ENCODE data around the gene RAB8B. TPM values are rescaled to one million over a fixed set of nuclear protein-coding genes. Genes with fewer than 3 reads are reported as not detected.

RAB8B gene
- total and polyA plus RNA-seq, 4 donors, result 3.8 to 26.5 (median 7.6) TPM

- Histone ChIP-seq H3K36me3 (ENCODE audit: control insufficient read depth in 4 of 4, insufficient read depth in 3 of 4, low read depth in 1 of 4, low read length in 3 of 4) (no peaks in the 10 kb centered on the region), H3K27me3 (ENCODE audit: control insufficient read depth in 4 of 4, insufficient read depth in 4 of 4, low read length in 3 of 4) (no peaks in the 10 kb centered on the region), H3K27ac (ENCODE audit: low read depth in 1 of 2, low read length in 2 of 2) (no peak overlapping the region), H3K9me3 (ENCODE audit: control insufficient read depth in 4 of 4, low read length in 3 of 4) (no peaks in the 10 kb centered on the region), H3K9ac (ENCODE audit: low read depth in 1 of 2, low read length in 2 of 2) (no peak overlapping the region), H3K4me3 (ENCODE audit: low read depth in 1 of 3, low read length in 3 of 3) (no peak overlapping the region), H3K4me1 (ENCODE audit: control insufficient read depth in 4 of 4, insufficient read depth in 4 of 4, low read length in 3 of 4) (peaks cover 0 to 4% (median 0%) of the 10 kb centered on the region in 4 donors)
- no peak for DNase-seq (ENCODE audit: low spot score)
- TF ChIP-seq REST (IDR thresholded peaks at IDR 0.05) (no peak), EGR1 (IDR thresholded peaks at IDR 0.05; ENCODE audit: low read depth in 2 of 2) (no peak), TAF1 (conservative IDR thresholded peaks at IDR 0.05) (no peak), FOXA1 (IDR thresholded peaks at IDR 0.05) (no peak), MAX (IDR thresholded peaks at IDR 0.05) (no peak), CTCF (IDR thresholded peaks at IDR 0.05; ENCODE audit: low read depth, low read length, missing input control) (no peak), ATF3 (IDR thresholded peaks at IDR 0.05) (no peak), YY1 (IDR thresholded peaks at IDR 0.05) (no peak), RXRA (IDR thresholded peaks at IDR 0.05) (no peak), FOXA2 (IDR thresholded peaks at IDR 0.05) (no peak), NR2F2 (IDR thresholded peaks at IDR 0.05) (no peak), HNF4A (conservative IDR thresholded peaks at IDR 0.05) (no peak), SP1 (IDR thresholded peaks at IDR 0.05) (no peak), GABPA (IDR thresholded peaks at IDR 0.05 in 1 of 2, conservative IDR thresholded peaks at IDR 0.05 in 1 of 2) (no peak), JUND (IDR thresholded peaks at IDR 0.05) (no peak), HNF4G (IDR thresholded peaks at IDR 0.05) (no peak), RAD21 (IDR thresholded peaks at IDR 0.05) (no peak), ZBTB33 (IDR thresholded peaks at IDR 0.05) (no peak)
- 75% methylated on average over 2 of the region's 2 CpGs for WGBS
Observed at GRCh38 chr15:63314409-63314808, 125.0 kb downstream of the RAB8B start.

Other genes starting within 250 kb of the RAB8B start
- gene TPM1, start 146.9 kb upstream of the RAB8B start, total RNA-seq, result 100 to 1,000 TPM in 1 of 2 donors, 10 to 100 TPM in 1; 64.7 to 101 TPM
- 10 to 100 TPM; 69.6 to 73.3 TPM for gene TPM1, start 146.9 kb upstream of the RAB8B start, polyA plus RNA-seq
- gene LACTB, start 67.7 kb upstream of the RAB8B start, total RNA-seq, result 10 to 100 TPM; 13.2 to 19.7 TPM
- gene LACTB, start 67.7 kb upstream of the RAB8B start, polyA plus RNA-seq, result 10 to 100 TPM; 18.5 to 25.3 TPM
- gene RPS27L, start 32.1 kb upstream of the RAB8B start, total RNA-seq, result 10 to 100 TPM in 1 of 2 donors, 1 to 10 TPM in 1; 9.8 to 41.1 TPM
- 100 to 1,000 TPM in 1 of 2 donors, 10 to 100 TPM in 1; 40.3 to 184 TPM for gene RPS27L, start 32.1 kb upstream of the RAB8B start, polyA plus RNA-seq
- 10 to 100 TPM in 1 of 2 donors, 1 to 10 TPM in 1; 2.5 to 10.6 TPM for gene APH1B, start 88.0 kb downstream of the RAB8B start, total RNA-seq
- gene APH1B, start 88.0 kb downstream of the RAB8B start, polyA plus RNA-seq, result 1 to 10 TPM; 2.0 to 6.7 TPM
- gene CA12, start 192.2 kb downstream of the RAB8B start, total RNA-seq, result 1 to 10 TPM in 1 of 2 donors, under 1 TPM in 1; 0.08 to 2.9 TPM
- 1 to 10 TPM in 1 of 2 donors, under 1 TPM in 1; 0.07 to 5.1 TPM for gene CA12, start 192.2 kb downstream of the RAB8B start, polyA plus RNA-seq